GM23248 (cell line): ENCODE measurements around the gene RPL13A. TPM values are rescaled to one million over a fixed set of nuclear protein-coding genes. Genes with fewer than 3 reads are reported as not detected.

ENCODE experiments used
- DNase-seq: peaks from one replicate; pipeline ENCODE4 v3.0.0-alpha.2; 2015
- H2AFZ ChIP-seq: fragments of 200-600 bp; sonication (generic); 2 replicates; pipeline ENCODE4 v1.6.1; 2016; ENCODE audit warnings: antibody characterized with exemption
- H3F3A ChIP-seq: fragments of 200-600 bp; sonication (generic); 2 replicates; pipeline ENCODE4 v1.6.1; 2016; ENCODE audit warnings: mild to moderate bottlenecking, antibody characterized with exemption, mixed run types; ENCODE audit not compliant: insufficient read depth
- H3K27ac ChIP-seq: fragments of 200-600 bp; sonication (generic); 2 replicates; pipeline ENCODE4 v1.5.1; 2016; ENCODE audit warnings: mild to moderate bottlenecking
- H3K27me3 ChIP-seq: fragments of 200-600 bp; sonication (generic); replicated peaks from 2 replicates; pipeline ENCODE4 v1.6.1; 2016; ENCODE audit warnings: mild to moderate bottlenecking; ENCODE audit not compliant: insufficient read depth
- H3K36me3 ChIP-seq: fragments of 200-600 bp; sonication (generic); 2 replicates; pipeline ENCODE4 v1.6.1; 2016; ENCODE audit warnings: low read depth, mild to moderate bottlenecking
- H3K4me1 ChIP-seq: fragments of 200-600 bp; sonication (generic); 2 replicates; pipeline ENCODE4 v1.6.1; 2016; ENCODE audit warnings: mild to moderate bottlenecking; ENCODE audit not compliant: insufficient read depth
- H3K4me2 ChIP-seq: fragments of 200-600 bp; sonication (generic); one replicate; pipeline ENCODE4 v1.6.1; 2016; ENCODE audit warnings: mild to moderate bottlenecking; ENCODE audit not compliant: unreplicated experiment
- H3K4me3 ChIP-seq: fragments of 200-600 bp; sonication (generic); 2 replicates; pipeline ENCODE4 v1.5.1; 2016; ENCODE audit warnings: mild to moderate bottlenecking
- H3K79me2 ChIP-seq: fragments of 200-600 bp; sonication (generic); 2 replicates; pipeline ENCODE4 v1.6.1; 2016; ENCODE audit warnings: mild to moderate bottlenecking; ENCODE audit not compliant: insufficient read depth
- H3K9ac ChIP-seq: fragments of 200-600 bp; sonication (generic); 2 replicates; pipeline ENCODE4 v1.6.1; 2016; ENCODE audit warnings: mild to moderate bottlenecking
- H3K9me2 ChIP-seq: fragments of 200-600 bp; sonication (generic); 2 replicates; pipeline ENCODE4 v1.6.1; 2016; ENCODE audit warnings: mixed run types, mild to moderate bottlenecking, moderate library complexity; ENCODE audit not compliant: insufficient read depth
- H3K9me3 ChIP-seq: fragments of 200-600 bp; sonication (generic); one replicate; pipeline ENCODE4 v1.6.1; 2017; ENCODE audit warnings: low read depth
- H4K20me1 ChIP-seq: fragments of 200-600 bp; sonication (generic); 2 replicates; pipeline ENCODE4 v1.6.0; 2016; ENCODE audit not compliant: insufficient read depth
- EZH2 ChIP-seq: fragments of 200-600 bp; sonication (generic); IDR thresholded peaks from 2 replicates; pipeline ENCODE4 v1.6.1; 2018; ENCODE audit warnings: antibody characterized with exemption, mild to moderate bottlenecking; ENCODE audit not compliant: insufficient read depth, poor library complexity, severe bottlenecking
- EZH2phosphoT487 ChIP-seq: fragments of 200-600 bp; sonication (generic); IDR thresholded peaks from 2 replicates; pipeline ENCODE4 v1.6.1; 2018; ENCODE audit warnings: antibody characterized with exemption, moderate library complexity, mild to moderate bottlenecking, low read depth; ENCODE audit not compliant: insufficient read depth
- WGBS, 2 experiments: methylation state at CpG; one replicate each; pipeline ENCODE4 v1.1.6; 2015 to 2017; ENCODE audit warnings: low lambda C conversion rate in 2 of 2, low coverage in 1 of 2; ENCODE audit errors: missing lambda C conversion rate in 2 of 2; 5-methylcytosine and 5-hydroxymethylcytosine counted together
- in situ Hi-C: fragments of 300-500 bp; cut with MboI; formaldehyde crosslinking; loops from 2 replicates; pipeline ENCODE4 v1.15.0; 2020
- microRNA counts: library from miRNA; unstranded; fragments of <30 nt; microRNA quantifications from one replicate; lab custom pipeline; 2016
- microRNA-seq: library from miRNA; unstranded; fragments of <30 nt; microRNA quantifications from one replicate; pipeline ENCODE4, GENCODE V29; 2016; ENCODE audit warnings: borderline number of aligned reads
- polyA plus RNA-seq: library from polyadenylated mRNA; unstranded; fragments of >200 nt; fragmentation: Nextera tagmentation; extraction: Ambion mirVana; gene quantifications from 2 replicates; pipeline ENCODE4 v1.2.1, GENCODE V29; 2016
- small RNA-seq: library from RNA; depleted of rRNA; stranded (forward); fragments of <200 nt; gene quantifications from one replicate; pipeline ENCODE3, GENCODE V24; 2014; ENCODE audit warnings: low read depth, low replicate concordance
- total RNA-seq: library from RNA; depleted of rRNA; stranded (reverse); fragments of >200 nt; shearing (Covaris generic); gene quantifications from 2 replicates; pipeline ENCODE4 v1.2.3, GENCODE V29; 2014; rRNA removed

The RPL13A gene
- total and polyA plus RNA-seq, 2 experiments from 2014 or later, result 893 to 2,272 TPM

DNA sequence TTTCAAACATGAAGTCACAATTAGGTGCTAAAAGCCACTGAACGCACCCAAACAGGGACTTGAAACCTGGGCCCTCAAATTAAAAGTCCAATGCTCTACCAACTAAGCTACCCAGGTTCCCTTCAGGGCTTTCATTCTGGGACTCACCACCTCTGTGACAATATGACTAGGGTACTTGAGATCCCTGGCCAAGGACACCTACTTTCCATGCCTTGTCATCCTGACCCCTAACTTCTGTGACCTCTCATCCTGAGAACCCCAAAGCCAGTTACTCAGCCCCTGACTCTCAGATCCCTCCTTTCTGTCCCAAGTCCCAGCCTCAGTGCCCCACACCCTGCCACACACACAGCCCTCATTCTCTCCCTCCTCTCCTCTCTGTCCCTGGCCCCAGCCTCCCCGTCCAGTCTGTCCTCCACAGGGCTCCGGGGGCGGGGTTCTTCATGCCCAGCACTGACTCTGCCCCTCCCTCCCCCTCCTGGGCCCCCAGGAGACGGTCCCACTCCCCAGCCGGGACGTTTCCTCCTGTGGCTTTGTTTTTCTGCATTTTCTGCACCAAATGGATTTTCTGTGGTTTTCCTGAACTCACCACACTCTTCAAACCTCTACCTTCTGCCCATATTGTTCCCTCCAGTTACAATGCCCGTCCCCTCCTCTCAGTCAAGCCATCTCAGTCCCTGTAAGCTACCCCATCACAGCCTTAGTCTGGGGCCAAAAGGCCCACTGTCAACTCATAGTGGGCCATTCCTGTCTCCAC, 47.4 kb downstream of the RPL13A start:
- no peak overlapping the region for H3K27ac ChIP-seq
- peaks cover 44% of the 10 kb centered on the region for H3K36me3 ChIP-seq
- H3K27me3 ChIP-seq, result no peaks in the 10 kb centered on the region
- H3K9ac ChIP-seq, result no peak overlapping the region
- no peak for DNase-seq
- TF ChIP-seq EZH2 (no peak), EZH2phosphoT487 (no peak)
- H4K20me1 ChIP-seq, result no peaks in the 10 kb centered on the region
- H3K9me2 ChIP-seq, result no peaks in the 10 kb centered on the region
- peaks cover 20% of the 10 kb centered on the region for H3F3A ChIP-seq
- H3K9me3 ChIP-seq, result no peaks in the 10 kb centered on the region
- no peak overlapping the region for H2AFZ ChIP-seq
- in situ Hi-C loops, result no loop called here
- H3K79me2 ChIP-seq, result peaks cover 55% of the 10 kb centered on the region
- peaks cover 9% of the 10 kb centered on the region for H3K4me1 ChIP-seq
- H3K4me3 ChIP-seq, result no peak overlapping the region
- no peak overlapping the region for H3K4me2 ChIP-seq
- 93 to 100% methylated on average over 4 to 8 of the region's 8 CpGs for WGBS, 2 experiments

DNA sequence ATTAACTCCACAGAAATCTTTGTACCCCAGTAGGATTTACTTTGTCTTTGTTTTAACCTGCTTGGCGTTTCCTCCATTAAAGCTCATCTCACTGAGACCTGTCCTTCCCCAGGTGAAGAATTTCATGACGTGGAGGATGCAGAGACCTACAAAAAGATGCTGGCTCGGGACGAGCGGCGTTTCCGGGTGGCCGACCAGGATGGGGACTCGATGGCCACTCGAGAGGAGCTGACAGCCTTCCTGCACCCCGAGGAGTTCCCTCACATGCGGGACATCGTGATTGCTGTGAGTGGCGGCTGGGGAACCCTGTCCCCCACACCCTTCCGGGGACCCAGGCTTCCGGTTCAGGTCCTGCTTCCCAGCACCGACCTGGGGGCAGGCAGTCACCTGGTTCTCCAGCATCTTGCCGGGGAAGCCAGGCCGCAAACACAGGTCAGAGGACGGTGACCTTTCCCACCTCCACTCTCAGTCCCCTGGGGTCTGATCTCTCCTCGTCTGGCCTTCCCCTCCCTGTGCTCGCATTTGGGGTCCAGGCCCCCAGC, 49.6 kb downstream of the RPL13A start:
- H3K36me3 ChIP-seq, result peaks cover 54% of the 10 kb centered on the region
- peaks cover 35% of the 10 kb centered on the region for H3F3A ChIP-seq
- H3K4me1 ChIP-seq, result peaks cover 9% of the 10 kb centered on the region
- no peaks in the 10 kb centered on the region for H3K9me3 ChIP-seq
- no peak for TF ChIP-seq EZH2
- no peak for TF ChIP-seq EZH2phosphoT487
- H3K27me3 ChIP-seq, result no peaks in the 10 kb centered on the region
- no peak overlapping the region for H3K4me2 ChIP-seq
- H4K20me1 ChIP-seq, result no peaks in the 10 kb centered on the region
- H3K9me2 ChIP-seq, result no peaks in the 10 kb centered on the region
- in situ Hi-C loops, result no loop called here
- H2AFZ ChIP-seq, result no peak overlapping the region
- WGBS, 2 experiments, result 89 to 93% methylated on average over 22 of the region's 22 CpGs
- H3K4me3 ChIP-seq, result no peak overlapping the region
- no peak overlapping the region for H3K27ac ChIP-seq
- peaks cover 33% of the 10 kb centered on the region for H3K79me2 ChIP-seq
- H3K9ac ChIP-seq, result no peak overlapping the region
- DNase-seq, result no peak

DNA sequence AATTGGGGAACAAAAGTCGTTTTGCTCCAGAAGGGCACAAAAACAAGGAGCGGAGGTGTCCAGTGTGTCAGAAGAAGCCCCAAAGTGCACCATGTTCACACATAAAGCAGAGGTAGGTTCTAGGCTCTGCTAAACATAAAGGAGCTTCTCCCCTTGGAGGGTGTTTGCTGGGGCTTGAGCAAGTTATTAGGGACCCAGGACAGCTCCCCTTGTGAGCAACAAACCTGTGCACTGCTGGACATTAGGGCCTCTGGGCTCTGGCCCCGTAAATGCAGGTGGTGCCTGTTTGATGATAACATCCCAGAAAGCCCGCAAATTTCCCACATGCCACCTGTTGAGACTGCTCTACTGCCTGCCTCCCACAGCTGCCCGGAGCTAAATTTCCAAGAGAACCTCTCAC, 51.2 kb downstream of the RPL13A start:
- WGBS, 2 experiments, result 87 to 90% methylated on average over 4 to 5 of the region's 5 CpGs
- Histone ChIP-seq H2AFZ (no peak overlapping the region), H4K20me1 (no peaks in the 10 kb centered on the region), H3K79me2 (peaks cover 19% of the 10 kb centered on the region; the same call in 1 of the 2 replicates), H3K4me2 (no peak overlapping the region), H3K4me1 (no peaks in the 10 kb centered on the region), H3F3A (peaks cover 43% of the 10 kb centered on the region), H3K9ac (no peak overlapping the region), H3K27me3 (no peaks in the 10 kb centered on the region), H3K9me3 (no peaks in the 10 kb centered on the region), H3K27ac (no peak overlapping the region), H3K9me2 (no peaks in the 10 kb centered on the region), H3K36me3 (peaks cover 47% of the 10 kb centered on the region), H3K4me3 (no peak overlapping the region)
- in situ Hi-C loops, result no loop called here
- no peak for TF ChIP-seq EZH2
- DNase-seq, result no peak

DNA sequence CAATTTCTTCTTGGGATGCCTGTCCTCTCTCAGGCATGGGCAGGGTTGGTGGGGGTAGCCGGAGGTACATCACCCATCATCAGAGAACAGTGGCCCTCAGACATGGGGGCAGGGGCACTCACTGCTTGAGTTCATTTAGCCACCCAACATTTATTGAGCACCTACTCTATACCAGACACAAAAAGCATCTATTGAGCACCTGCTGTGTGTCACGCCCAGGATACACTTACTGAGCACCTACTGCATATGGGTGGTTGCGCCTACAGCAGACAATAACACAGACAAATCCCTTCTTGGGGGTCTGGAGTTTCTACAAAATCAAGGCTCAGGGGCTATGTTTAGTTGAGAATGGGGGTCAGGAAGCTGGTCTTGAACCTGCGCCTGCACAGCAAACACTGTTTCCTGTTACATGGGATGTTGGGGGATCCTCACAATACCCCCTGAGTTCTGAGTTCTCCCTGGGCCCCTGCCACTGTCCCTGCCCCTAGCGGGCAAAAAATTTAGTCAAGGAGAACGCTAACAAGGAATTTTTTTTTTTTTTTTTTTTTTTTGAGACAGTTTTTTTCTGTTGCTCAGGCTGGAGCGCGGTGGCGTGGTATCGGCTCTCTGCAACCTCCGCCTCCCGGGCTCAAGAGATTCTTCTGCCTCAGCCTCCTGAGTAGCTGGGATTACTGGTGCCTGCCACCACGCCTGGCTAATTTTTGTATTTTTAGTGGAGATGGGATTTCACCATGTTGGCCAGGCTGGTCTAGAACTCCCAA, 52.0 kb downstream of the RPL13A start:
- H3K9me2 ChIP-seq, result no peaks in the 10 kb centered on the region
- H3K4me1 ChIP-seq, result no peaks in the 10 kb centered on the region
- no peak overlapping the region for H3K9ac ChIP-seq
- in situ Hi-C loops, result no loop called here
- H2AFZ ChIP-seq, result no peak overlapping the region
- no peaks in the 10 kb centered on the region for H4K20me1 ChIP-seq
- no peaks in the 10 kb centered on the region for H3K27me3 ChIP-seq
- no peak overlapping the region for H3K27ac ChIP-seq
- no peak overlapping the region for H3K4me2 ChIP-seq
- no peaks in the 10 kb centered on the region for H3K9me3 ChIP-seq
- peaks cover 45% of the 10 kb centered on the region for H3K36me3 ChIP-seq
- peaks cover 48% of the 10 kb centered on the region for H3F3A ChIP-seq
- 94 to 95% methylated on average over 13 of the region's 13 CpGs for WGBS, 2 experiments
- peaks cover 16% of the 10 kb centered on the region; the same call in 1 of the 2 replicates for H3K79me2 ChIP-seq
- no peak for DNase-seq
- H3K4me3 ChIP-seq, result no peak overlapping the region
- TF ChIP-seq EZH2, result no peak
- no peak for TF ChIP-seq EZH2phosphoT487

MicroRNAs encoded within 50 kb of the gene (microRNA counts, 767-probe panel; counts per million panel counts)
- microRNA hsa-miR-150-5p (lab: Ali Mortazavi, UCI), result 447 counts per million, percentile 86 among the panel's probes with 10 or more counts

Small RNAs within 50 kb of the gene (microRNA-seq; reads per million reads assigned to microRNA genes)
- gene MIR150, result not detected

Small RNAs within 50 kb of the gene (small RNA-seq; reads per million reads assigned to genes)
- gene COX6CP7, result not detected
- not detected for gene MIR150
- not detected for gene SNORD32A
- not detected for gene SNORD33
- not detected for gene SNORD34
- gene SNORD35A, result not detected
- gene SNORD35B, result not detected

Other genes with a start within 250 kb of the RPL13A start
- 0.51 TPM in 1 of 2 replicates, not detected in the other for gene SLC6A16, start 162.4 kb upstream of the RPL13A start, total RNA-seq
- 0.40 TPM in 1 of 2 replicates, not detected in the other for gene SLC6A16, start 162.4 kb upstream of the RPL13A start, polyA plus RNA-seq
- gene CD37, start 152.2 kb upstream of the RPL13A start, total RNA-seq, result not detected in 2 replicates
- 1.8 and 2.4 TPM in 2 replicates for gene CD37, start 152.2 kb upstream of the RPL13A start, polyA plus RNA-seq
- 13.9 and 18.7 TPM in 2 replicates for gene TEAD2, start 125.2 kb upstream of the RPL13A start, total RNA-seq
- 7.1 and 7.8 TPM in 2 replicates for gene TEAD2, start 125.2 kb upstream of the RPL13A start, polyA plus RNA-seq
- 0.63 TPM in 1 of 2 replicates, not detected in the other for gene DKKL1, start 123.7 kb upstream of the RPL13A start, total RNA-seq
- 0.30 TPM in 1 of 2 replicates, not detected in the other for gene DKKL1, start 123.7 kb upstream of the RPL13A start, polyA plus RNA-seq
- not detected in 2 replicates for gene KASH5, start 99.4 kb upstream of the RPL13A start, total RNA-seq
- not detected in 2 replicates for gene KASH5, start 99.4 kb upstream of the RPL13A start, polyA plus RNA-seq
- gene PTH2, start 64.2 kb upstream of the RPL13A start, total RNA-seq, result not detected in 2 replicates
- gene PTH2, start 64.2 kb upstream of the RPL13A start, polyA plus RNA-seq, result not detected in 2 replicates
- not detected in 2 replicates for gene GFY, start 62.2 kb upstream of the RPL13A start, total RNA-seq
- not detected in 2 replicates for gene GFY, start 62.2 kb upstream of the RPL13A start, polyA plus RNA-seq
- not detected in 2 replicates for gene SLC17A7, start 46.1 kb upstream of the RPL13A start, total RNA-seq
- gene SLC17A7, start 46.1 kb upstream of the RPL13A start, polyA plus RNA-seq, result not detected in 2 replicates
- gene PIH1D1, start 35.8 kb upstream of the RPL13A start, total RNA-seq, result 68.0 and 90.2 TPM in 2 replicates
- 73.5 and 79.9 TPM in 2 replicates for gene PIH1D1, start 35.8 kb upstream of the RPL13A start, polyA plus RNA-seq
- gene ALDH16A1, start 34.4 kb upstream of the RPL13A start, total RNA-seq, result 30.4 and 43.8 TPM in 2 replicates
- 9.0 and 9.4 TPM in 2 replicates for gene ALDH16A1, start 34.4 kb upstream of the RPL13A start, polyA plus RNA-seq
- 1.3 and 1.6 TPM in 2 replicates for gene FLT3LG, start 13.4 kb upstream of the RPL13A start, total RNA-seq
- 4.6 and 5.7 TPM in 2 replicates for gene FLT3LG, start 13.4 kb upstream of the RPL13A start, polyA plus RNA-seq
- 1,666 and 2,372 TPM in 2 replicates for gene RPS11, start 8.8 kb downstream of the RPL13A start, total RNA-seq
- gene RPS11, start 8.8 kb downstream of the RPL13A start, polyA plus RNA-seq, result 813 and 832 TPM in 2 replicates
- gene FCGRT, start 25.1 kb downstream of the RPL13A start, total RNA-seq, result 65.4 and 75.3 TPM in 2 replicates
- 89.9 and 98.4 TPM in 2 replicates for gene FCGRT, start 25.1 kb downstream of the RPL13A start, polyA plus RNA-seq
- 570 and 656 TPM in 2 replicates for gene RCN3, start 40.4 kb downstream of the RPL13A start, total RNA-seq
- gene RCN3, start 40.4 kb downstream of the RPL13A start, polyA plus RNA-seq, result 779 and 813 TPM in 2 replicates
- gene NOSIP, start 92.9 kb downstream of the RPL13A start, total RNA-seq, result 46.0 and 53.2 TPM in 2 replicates
- gene NOSIP, start 92.9 kb downstream of the RPL13A start, polyA plus RNA-seq, result 78.7 and 84.3 TPM in 2 replicates
- gene PRRG2, start 93.7 kb downstream of the RPL13A start, total RNA-seq, result not detected in 2 replicates
- gene PRRG2, start 93.7 kb downstream of the RPL13A start, polyA plus RNA-seq, result 0.13 and 0.18 TPM in 2 replicates
- gene PRR12, start 103.6 kb downstream of the RPL13A start, total RNA-seq, result 2.7 and 2.9 TPM in 2 replicates
- gene PRR12, start 103.6 kb downstream of the RPL13A start, polyA plus RNA-seq, result 0.85 and 0.86 TPM in 2 replicates
- 61.0 and 116 TPM in 2 replicates for gene RRAS, start 152.5 kb downstream of the RPL13A start, total RNA-seq
- gene RRAS, start 152.5 kb downstream of the RPL13A start, polyA plus RNA-seq, result 337 and 347 TPM in 2 replicates
- gene SCAF1, start 154.6 kb downstream of the RPL13A start, total RNA-seq, result 18.6 and 28.7 TPM in 2 replicates
- gene SCAF1, start 154.6 kb downstream of the RPL13A start, polyA plus RNA-seq, result 8.4 and 8.5 TPM in 2 replicates
- gene IRF3, start 178.2 kb downstream of the RPL13A start, total RNA-seq, result 50.0 and 55.6 TPM in 2 replicates
- 28.6 and 28.8 TPM in 2 replicates for gene IRF3, start 178.2 kb downstream of the RPL13A start, polyA plus RNA-seq
- gene BCL2L12, start 178.3 kb downstream of the RPL13A start, total RNA-seq, result 4.3 and 9.5 TPM in 2 replicates
- 16.6 and 16.7 TPM in 2 replicates for gene BCL2L12, start 178.3 kb downstream of the RPL13A start, polyA plus RNA-seq
- 192 and 225 TPM in 2 replicates for gene PRMT1, start 189.7 kb downstream of the RPL13A start, total RNA-seq
- 164 and 173 TPM in 2 replicates for gene PRMT1, start 189.7 kb downstream of the RPL13A start, polyA plus RNA-seq
- 0.25 TPM in 1 of 2 replicates, not detected in the other for gene ADM5, start 202.0 kb downstream of the RPL13A start, total RNA-seq
- gene ADM5, start 202.0 kb downstream of the RPL13A start, polyA plus RNA-seq, result 0.10 TPM in 1 of 2 replicates, not detected in the other
- gene CPT1C, start 203.5 kb downstream of the RPL13A start, total RNA-seq, result 11.7 and 16.6 TPM in 2 replicates
- gene CPT1C, start 203.5 kb downstream of the RPL13A start, polyA plus RNA-seq, result 14.3 and 16.8 TPM in 2 replicates